ENCODE data around the gene CISD3.

CISD3 gene

GRCh38 chr17:38779965-38780752 lies 50.0 kb downstream of the CISD3 start:
- DNase-seq: no peak

GRCh38 chr17:38783227-38783626 lies 53.1 kb downstream of the CISD3 start:
- no peak for DNase-seq
